Measurements from ENCODE around the gene SAP30BP. TPM values are rescaled to one million over a fixed set of nuclear protein-coding genes. Genes with fewer than 3 reads are reported as not detected.

SAP30BP gene
- polyA plus RNA-seq, 1 donor (not counting 4 experiments of a cell fraction or from before 2014, with no cell fraction given): 99.0 TPM

- Histone ChIP-seq H3K9me1 (ENCODE audit: control insufficient read depth, extremely low read depth, insufficient read depth, low read length) (no peaks in the 10 kb centered on the region), H3K79me2 (ENCODE audit: control insufficient read depth, insufficient read depth, low read length) (no peaks in the 10 kb centered on the region), H3K27ac (ENCODE audit: control insufficient read depth, insufficient read depth, low read length) (no peak overlapping the region), H3K4me1 (ENCODE audit: control insufficient read depth, extremely low read depth, insufficient read depth, low read length) (no peaks in the 10 kb centered on the region), H3K9ac (ENCODE audit: control insufficient read depth, extremely low read depth, insufficient read depth, low read length) (no peak overlapping the region), H3K4me3 (ENCODE audit: control insufficient read depth in 2 of 3, extremely low read depth in 1 of 3, insufficient read depth in 2 of 3, low read depth in 1 of 3, low read length in 3 of 3) (no peak overlapping the region), H2AFZ (ENCODE audit: control insufficient read depth, low read length) (no peak overlapping the region), H4K20me1 (ENCODE audit: control insufficient read depth, extremely low read depth, insufficient read depth, low read length) (no peaks in the 10 kb centered on the region), H3K9me3 (ENCODE audit: control insufficient read depth, low read depth, low read length) (no peaks in the 10 kb centered on the region), H3K36me3 (ENCODE audit: control insufficient read depth in 2 of 2, extremely low read depth in 1 of 2, insufficient read depth in 2 of 2, low read length in 2 of 2) (peaks cover 18 to 20% of the 10 kb centered on the region in 2 experiments), H3K4me2 (ENCODE audit: control insufficient read depth, extremely low read depth, insufficient read depth, low read depth, low read length) (no peak overlapping the region), H3K27me3 (ENCODE audit: control insufficient read depth, extremely low read depth, insufficient read depth, low read length) (no peaks in the 10 kb centered on the region)
- TF ChIP-seq CTCF (optimal IDR thresholded peaks at IDR 0.05 in 1 of 3, IDR thresholded peaks at IDR 0.05 in 1 of 3, conservative IDR thresholded peaks at IDR 0.05 in 1 of 3; ENCODE audit: extremely low read depth in 1 of 3, insufficient read depth in 2 of 3, low read length in 3 of 3) (peak; percentile 16 to 57 (median 45)), EZH2 (IDR thresholded peaks at IDR 0.05; ENCODE audit: low read length) (no peak)
- DNase-seq (ENCODE audit: low read depth, low spot score) (no peak), FAIRE-seq (no peak)
- dilution Hi-C loops (cut with MboI; ENCODE audit: extremely low pct_ligation_motif_present, low sequenced_read_pairs): no loop called here
These were observed 13.0 kb upstream of the SAP30BP start for GRCh38 chr17:75654176-75654575.

- H3K27me3 ChIP-seq (ENCODE audit: control insufficient read depth, extremely low read depth, insufficient read depth, low read length): no peaks in the 10 kb centered on the region
- no peaks in the 10 kb centered on the region for H3K9me1 ChIP-seq (ENCODE audit: control insufficient read depth, extremely low read depth, insufficient read depth, low read length)
- no peak overlapping the region for H3K4me3 ChIP-seq (ENCODE audit: control insufficient read depth in 2 of 3, extremely low read depth in 1 of 3, insufficient read depth in 2 of 3, low read depth in 1 of 3, low read length in 3 of 3)
- no peaks in the 10 kb centered on the region for H4K20me1 ChIP-seq (ENCODE audit: control insufficient read depth, extremely low read depth, insufficient read depth, low read length)
- H3K4me2 ChIP-seq (ENCODE audit: control insufficient read depth, extremely low read depth, insufficient read depth, low read depth, low read length): no peak overlapping the region
- no peaks in the 10 kb centered on the region for H3K9me3 ChIP-seq (ENCODE audit: control insufficient read depth, low read depth, low read length)
- H2AFZ ChIP-seq (ENCODE audit: control insufficient read depth, low read length): no peak overlapping the region
- H3K79me2 ChIP-seq (ENCODE audit: control insufficient read depth, insufficient read depth, low read length): no peaks in the 10 kb centered on the region
- TF ChIP-seq EZH2 (IDR thresholded peaks at IDR 0.05; ENCODE audit: low read length): no peak
- no peak for TF ChIP-seq CTCF (optimal IDR thresholded peaks at IDR 0.05 in 1 of 3, IDR thresholded peaks at IDR 0.05 in 1 of 3, conservative IDR thresholded peaks at IDR 0.05 in 1 of 3; ENCODE audit: extremely low read depth in 1 of 3, insufficient read depth in 2 of 3, low read length in 3 of 3)
- dilution Hi-C loops (cut with MboI; ENCODE audit: extremely low pct_ligation_motif_present, low sequenced_read_pairs): no loop called here
- no peak overlapping the region for H3K9ac ChIP-seq (ENCODE audit: control insufficient read depth, extremely low read depth, insufficient read depth, low read length)
- H3K4me1 ChIP-seq (ENCODE audit: control insufficient read depth, extremely low read depth, insufficient read depth, low read length): no peaks in the 10 kb centered on the region
- DNase-seq (ENCODE audit: low read depth, low spot score) (no peak), FAIRE-seq (no peak)
- no peak overlapping the region for H3K27ac ChIP-seq (ENCODE audit: control insufficient read depth, insufficient read depth, low read length)
- peaks cover 25 to 28% of the 10 kb centered on the region in 2 experiments for H3K36me3 ChIP-seq (ENCODE audit: control insufficient read depth in 2 of 2, extremely low read depth in 1 of 2, insufficient read depth in 2 of 2, low read length in 2 of 2)
These were observed 8.9 kb upstream of the SAP30BP start for GRCh38 chr17:75658237-75658636.

Data from keratinocyte (primary cell).